SK-N-SH (cell line): ENCODE measurements around the gene PKN3. TPM values are rescaled to one million over a fixed set of nuclear protein-coding genes. Genes with fewer than 3 reads are reported as not detected.

Experiments used
- CTCF ChIA-PET: fragments of 300-600, 350-600 bp; formaldehyde crosslinking; extraction: SDS; loops from one replicate; lab custom pipeline; 2021; lab: Yijun Ruan, JAX
- POLR2A ChIA-PET: fragments of 350-600 bp; sonication (Branson Sonifier 250); formaldehyde crosslinking; extraction: SDS; loops from one replicate; lab custom pipeline; 2020; ENCODE audit warnings: antibody characterized with exemption, inconsistent platforms; lab: Yijun Ruan, JAX
- DNase-seq: peaks from one replicate; pipeline ENCODE4 v3.0.0; 2012
- H2AFZ ChIP-seq: fragments of 200-600 bp; sonication (generic); 2 replicates; pipeline ENCODE4 v1.8.1; 2016; ENCODE audit warnings: antibody characterized with exemption, mild to moderate bottlenecking, low read depth
- H3F3A ChIP-seq: fragments of 200-600 bp; sonication (generic); replicated peaks from 2 replicates; pipeline ENCODE3; 2016; ENCODE audit warnings: antibody characterized with exemption, mild to moderate bottlenecking; ENCODE audit not compliant: insufficient read depth
- H3K27ac ChIP-seq, 2 experiments: fragments of 200-500 bp in 1 of 2; fragments of 200-600 bp in 1 of 2; sonication (Bioruptor generic) in 1 of 2; sonication (generic), shearing (Covaris generic) in 1 of 2; 2 replicates each; pipeline versions ENCODE4 v1.5.1 to v1.6.1; 2014 to 2016; ENCODE audit warnings: low read depth in 2 of 2, inconsistent platforms in 1 of 2, low read length in 1 of 2, mild to moderate bottlenecking in 1 of 2, mixed read lengths in 1 of 2
- H3K27me3 ChIP-seq: fragments of 200-600 bp; sonication (generic), shearing (Covaris generic); 2 replicates; pipeline ENCODE4 v1.6.1; 2016; ENCODE audit warnings: mixed run types; ENCODE audit not compliant: insufficient read depth
- H3K36me3 ChIP-seq, 2 experiments: fragments of 200-500 bp in 1 of 2; fragments of 200-600 bp in 1 of 2; sonication (Bioruptor generic) in 1 of 2; sonication (generic) in 1 of 2; replicated peaks in 1 of 2; 2 replicates each; pipeline versions ENCODE3 to v1.5.1; 2014 to 2016; ENCODE audit warnings: low read length in 1 of 2, mild to moderate bottlenecking in 1 of 2; ENCODE audit not compliant: insufficient read depth in 2 of 2, control insufficient read depth in 1 of 2
- H3K4me1 ChIP-seq, 2 experiments: fragments of 200-500 bp in 1 of 2; fragments of 200-600 bp in 1 of 2; sonication (Bioruptor generic) in 1 of 2; sonication (generic), shearing (Covaris generic) in 1 of 2; 2 replicates each; pipeline versions ENCODE4 v1.5.1 to v1.6.1; 2014 to 2016; ENCODE audit warnings: low read depth in 1 of 2, low read length in 1 of 2, mixed run types in 1 of 2; ENCODE audit not compliant: insufficient read depth in 2 of 2, control insufficient read depth in 1 of 2
- H3K4me2 ChIP-seq: fragments of 200-600 bp; sonication (generic), shearing (Covaris generic); 2 replicates; pipeline ENCODE4 v1.6.1; 2017; ENCODE audit warnings: mixed run types
- H3K4me3 ChIP-seq, 2 experiments: fragments of 200-500 bp in 1 of 2; fragments of 200-600 bp in 1 of 2; sonication (Bioruptor generic) in 1 of 2; sonication (generic), shearing (Covaris generic) in 1 of 2; 2 replicates each; pipeline versions ENCODE4 v1.5.1 to v1.8.1; 2014 to 2016; ENCODE audit warnings: low read depth in 2 of 2, inconsistent platforms in 1 of 2, low read length in 1 of 2, mild to moderate bottlenecking in 1 of 2, mixed read lengths in 1 of 2, moderate library complexity in 1 of 2
- H3K79me2 ChIP-seq: fragments of 200-600 bp; sonication (generic); 2 replicates; pipeline ENCODE4 v1.8.1; 2017; ENCODE audit warnings: mild to moderate bottlenecking; ENCODE audit not compliant: insufficient read depth
- H3K9ac ChIP-seq: fragments of 200-600 bp; sonication (generic); 2 replicates; pipeline ENCODE4 v1.6.1; 2017; ENCODE audit warnings: mixed run types
- H3K9me2 ChIP-seq: fragments of 200-600 bp; sonication (generic); 2 replicates; pipeline ENCODE4 v1.6.1; 2017; ENCODE audit warnings: mixed run types
- H3K9me3 ChIP-seq: fragments of 200-600 bp; sonication (generic); 2 replicates; pipeline ENCODE4 v1.6.1; 2017; ENCODE audit warnings: mixed run types, mild to moderate bottlenecking, moderate library complexity
- H4K20me1 ChIP-seq: fragments of 200-600 bp; sonication (generic); 2 replicates; pipeline ENCODE4 v1.6.1; 2017; ENCODE audit warnings: mild to moderate bottlenecking, mixed run types; ENCODE audit not compliant: insufficient read depth
- ELF1 ChIP-seq: IDR thresholded peaks from 2 replicates; pipeline ENCODE4 v1.4.0; 2012
- EP300 ChIP-seq, 2 experiments: IDR thresholded peaks; 2 replicates each; pipeline versions ENCODE4 v1.4.0 to v1.6.1; 2012; ENCODE audit warnings: borderline replicate concordance in 1 of 2, low read depth in 1 of 2, low read length in 1 of 2
- FOSL2 ChIP-seq: IDR thresholded peaks from 2 replicates; pipeline ENCODE4 v1.4.0; 2012; ENCODE audit warnings: low read depth, mild to moderate bottlenecking, moderate library complexity, borderline replicate concordance
- GABPA ChIP-seq: IDR thresholded peaks from 2 replicates; pipeline ENCODE4 v1.4.0; 2012; ENCODE audit warnings: low read depth, mild to moderate bottlenecking
- RAD21 ChIP-seq: IDR thresholded peaks from 2 replicates; pipeline ENCODE4 v1.6.1; 2012; ENCODE audit warnings: mild to moderate bottlenecking, low read length
- RXRA ChIP-seq: IDR thresholded peaks from 2 replicates; pipeline ENCODE4 v1.4.0; 2012; ENCODE audit warnings: low read depth, mild to moderate bottlenecking, borderline replicate concordance
- SIN3A ChIP-seq: IDR thresholded peaks from 2 replicates; pipeline ENCODE4 v1.6.1; 2012; ENCODE audit warnings: low read depth, mild to moderate bottlenecking, low read length, moderate library complexity, borderline replicate concordance
- SMC3 ChIP-seq: IDR thresholded peaks from 2 replicates; pipeline ENCODE4 v1.6.1; 2012; ENCODE audit warnings: low read depth, low read length, improper control_type of control experiment
- TAF1 ChIP-seq: IDR thresholded peaks from 2 replicates; pipeline ENCODE4 v1.6.1; 2012; ENCODE audit warnings: low read depth, mild to moderate bottlenecking, low read length, moderate library complexity, borderline replicate concordance
- TCF12 ChIP-seq: IDR thresholded peaks from 2 replicates; pipeline ENCODE4 v1.4.0; 2012
- USF1 ChIP-seq: IDR thresholded peaks from 2 replicates; pipeline ENCODE4 v1.4.0; 2012; ENCODE audit warnings: low read depth, borderline replicate concordance
- YY1 ChIP-seq: IDR thresholded peaks from 2 replicates; pipeline ENCODE4 v1.4.0; 2012; ENCODE audit warnings: low read depth, mild to moderate bottlenecking
- WGBS: methylation state at CpG from one replicate; pipeline ENCODE4 v1.1.6; 2017; ENCODE audit warnings: low lambda C conversion rate; 5-methylcytosine and 5-hydroxymethylcytosine counted together
- polyA plus RNA-seq, 3 experiments: library from polyadenylated mRNA; depleted of rRNA; stranded (reverse); fragments of >200 nt; gene quantifications; 2 replicates each; pipeline ENCODE4 v1.2.3, GENCODE V29; 2012
- TF ChIP-seq, protein P1 (sequence below): fragments of 200-600 bp; sonication (generic); IDR thresholded peaks from 2 replicates; pipeline ENCODE4 v1.6.1; 2017; ENCODE audit warnings: antibody characterized with exemption, mild to moderate bottlenecking, moderate library complexity

The PKN3 gene
- polyA plus RNA-seq, 1 of the 3 experiments (the other 2 are of a cell fraction), result 7.8 TPM

- TF ChIP-seq, protein P1, sequence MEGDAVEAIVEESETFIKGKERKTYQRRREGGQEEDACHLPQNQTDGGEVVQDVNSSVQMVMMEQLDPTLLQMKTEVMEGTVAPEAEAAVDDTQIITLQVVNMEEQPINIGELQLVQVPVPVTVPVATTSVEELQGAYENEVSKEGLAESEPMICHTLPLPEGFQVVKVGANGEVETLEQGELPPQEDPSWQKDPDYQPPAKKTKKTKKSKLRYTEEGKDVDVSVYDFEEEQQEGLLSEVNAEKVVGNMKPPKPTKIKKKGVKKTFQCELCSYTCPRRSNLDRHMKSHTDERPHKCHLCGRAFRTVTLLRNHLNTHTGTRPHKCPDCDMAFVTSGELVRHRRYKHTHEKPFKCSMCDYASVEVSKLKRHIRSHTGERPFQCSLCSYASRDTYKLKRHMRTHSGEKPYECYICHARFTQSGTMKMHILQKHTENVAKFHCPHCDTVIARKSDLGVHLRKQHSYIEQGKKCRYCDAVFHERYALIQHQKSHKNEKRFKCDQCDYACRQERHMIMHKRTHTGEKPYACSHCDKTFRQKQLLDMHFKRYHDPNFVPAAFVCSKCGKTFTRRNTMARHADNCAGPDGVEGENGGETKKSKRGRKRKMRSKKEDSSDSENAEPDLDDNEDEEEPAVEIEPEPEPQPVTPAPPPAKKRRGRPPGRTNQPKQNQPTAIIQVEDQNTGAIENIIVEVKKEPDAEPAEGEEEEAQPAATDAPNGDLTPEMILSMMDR, result no peak
- TF ChIP-seq TAF1 (peak; percentile 91), USF1 (no peak; the same call in 1 of the 2 replicates), GABPA (peak; percentile 68), SIN3A (peak; percentile 49; the same call in 1 of the 2 replicates), ELF1 (peak; percentile 86)
Observed at GRCh38 chr9:128656416-128657343, 45.6 kb upstream of the PKN3 start, which contains the start of gene DYNC2I2 (continued).

DNA sequence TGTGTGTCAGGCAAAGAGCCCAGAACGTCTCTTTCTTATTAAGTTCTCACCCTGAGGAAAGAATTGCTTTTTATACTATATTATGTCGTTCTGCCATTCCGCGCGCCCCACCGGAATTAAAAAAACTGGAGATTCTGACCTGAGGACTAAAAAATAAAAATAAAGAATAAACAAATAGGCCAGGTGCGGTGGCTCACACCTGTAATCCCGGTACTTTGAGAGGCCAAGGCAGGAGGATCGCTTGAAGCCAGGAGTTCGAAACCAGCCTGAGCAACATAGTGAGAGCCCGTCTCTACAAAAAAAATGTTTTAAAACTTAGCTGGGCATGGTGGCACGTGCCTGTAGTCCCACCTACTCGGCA, 45.0 kb upstream of the PKN3 start:
- H3K4me2 ChIP-seq, result peak overlapping the region; percentile 72; the same call in 1 of the 2 replicates
- DNase-seq, result no peak
- no peaks in the 10 kb centered on the region for H3K27me3 ChIP-seq
- TF ChIP-seq TCF12 (no peak), RXRA (no peak), EP300 (IDR thresholded peaks at IDR 0.05; ENCODE audit: borderline replicate concordance in 1 of 2, low read depth in 1 of 2, low read length in 1 of 2) (no peak), SMC3 (no peak), RAD21 (no peak), YY1 (no peak), FOSL2 (no peak)
- TF ChIP-seq, protein P1, result no peak
- TF ChIP-seq, all 33 proteins: peak for 0
- Histone ChIP-seq H3F3A (peaks cover 10% of the 10 kb centered on the region), H2AFZ (peak overlapping the region; percentile 96), H3K9ac (peak overlapping the region; percentile 83), H3K9me3 (no peaks in the 10 kb centered on the region), H3K36me3 (no peaks in the 10 kb centered on the region), H3K4me3 (peak overlapping the region in 1 of 2 experiments; percentile 69; a peak in 1 of 4 replicates), H3K27ac (peak overlapping the region; percentile 94 to 98), H3K79me2 (peaks cover 34% of the 10 kb centered on the region), H3K4me1 (no peaks in the 10 kb centered on the region), H3K9me2 (no peaks in the 10 kb centered on the region), H4K20me1 (no peaks in the 10 kb centered on the region)
- WGBS, result 95% methylated on average over 13 of the region's 13 CpGs
- ChIA-PET CTCF (interaction anchor here (1.6 kb wide), 1 partner anchor 45 kb away, joined by 7 read pairs; the partner anchor contains the start of gene PKN3), POLR2A (interaction anchor here (1.1 kb wide), 1 partner anchor 161 kb away, joined by 3 read pairs; no protein-coding TSS in a partner anchor)
